ENCODE results near the gene PNMT. TPM values are rescaled to one million over a fixed set of nuclear protein-coding genes. Genes with fewer than 3 reads are reported as not detected.

The PNMT gene
- total and polyA plus RNA-seq, 4 donors = 1.9 to 4.3 (median 3.5) TPM

- no peak for TF ChIP-seq CTCF (IDR thresholded peaks at IDR 0.05; ENCODE audit: control extremely low read depth, extremely low read depth)
- Histone ChIP-seq H3K36me3 (ENCODE audit: control insufficient read depth in 4 of 4, insufficient read depth in 4 of 4, low read length in 4 of 4) (no peaks in the 10 kb centered on the region), H3K4me3 (no peak overlapping the region), H3K27me3 (ENCODE audit: control insufficient read depth in 3 of 3, insufficient read depth in 3 of 3, low read length in 2 of 3) (peaks cover 0 to 10% (median 7%) of the 10 kb centered on the region in 3 donors), H3K27ac (ENCODE audit: low read depth in 1 of 2, low read length in 1 of 2) (no peak overlapping the region), H3K9me3 (ENCODE audit: control insufficient read depth in 4 of 4, insufficient read depth in 3 of 4, low read length in 3 of 4) (no peaks in the 10 kb centered on the region), H3K9ac (ENCODE audit: insufficient read depth in 1 of 2, low read length in 2 of 2) (no peak overlapping the region), H3K4me1 (ENCODE audit: control insufficient read depth in 5 of 5, insufficient read depth in 5 of 5, low read length in 5 of 5) (peaks cover 0 to 23% (median 9%) of the 10 kb centered on the region in 5 donors)
- ATAC-seq (ENCODE audit: insufficient read depth, low FRiP score) = no peak
- 92 to 95% methylated on average over 22 to 23 of the region's 23 CpGs for WGBS, 2 donors
- DNase-seq = no peak
Measured at GRCh38 chr17:39669897-39670735, 1.9 kb downstream of the PNMT start.

- ATAC-seq (ENCODE audit: insufficient read depth, low FRiP score) (no peak), DNase-seq (no peak)
- TF ChIP-seq CTCF (IDR thresholded peaks at IDR 0.05; ENCODE audit: control extremely low read depth, extremely low read depth) = no peak
- H3K36me3 ChIP-seq (ENCODE audit: control insufficient read depth in 4 of 4, insufficient read depth in 4 of 4, low read length in 4 of 4) = no peaks in the 10 kb centered on the region
- H3K27ac ChIP-seq (ENCODE audit: low read depth in 1 of 2, low read length in 1 of 2) = peak overlapping the region in 1 of 2 donors; percentile 64
- peaks cover 0 to 25% (median 9%) of the 10 kb centered on the region in 5 donors for H3K4me1 ChIP-seq (ENCODE audit: control insufficient read depth in 5 of 5, insufficient read depth in 5 of 5, low read length in 5 of 5)
- H3K4me3 ChIP-seq = no peak overlapping the region
- peaks cover 0 to 10% (median 7%) of the 10 kb centered on the region in 3 donors for H3K27me3 ChIP-seq (ENCODE audit: control insufficient read depth in 3 of 3, insufficient read depth in 3 of 3, low read length in 2 of 3)
- H3K9ac ChIP-seq (ENCODE audit: insufficient read depth in 1 of 2, low read length in 2 of 2) = no peak overlapping the region
- no peaks in the 10 kb centered on the region for H3K9me3 ChIP-seq (ENCODE audit: control insufficient read depth in 4 of 4, insufficient read depth in 3 of 4, low read length in 3 of 4)
- 62 to 63% methylated on average over 4 of the region's 4 CpGs for WGBS, 2 donors
Measured at GRCh38 chr17:39670746-39671145, 2.5 kb downstream of the PNMT start.

DNA sequence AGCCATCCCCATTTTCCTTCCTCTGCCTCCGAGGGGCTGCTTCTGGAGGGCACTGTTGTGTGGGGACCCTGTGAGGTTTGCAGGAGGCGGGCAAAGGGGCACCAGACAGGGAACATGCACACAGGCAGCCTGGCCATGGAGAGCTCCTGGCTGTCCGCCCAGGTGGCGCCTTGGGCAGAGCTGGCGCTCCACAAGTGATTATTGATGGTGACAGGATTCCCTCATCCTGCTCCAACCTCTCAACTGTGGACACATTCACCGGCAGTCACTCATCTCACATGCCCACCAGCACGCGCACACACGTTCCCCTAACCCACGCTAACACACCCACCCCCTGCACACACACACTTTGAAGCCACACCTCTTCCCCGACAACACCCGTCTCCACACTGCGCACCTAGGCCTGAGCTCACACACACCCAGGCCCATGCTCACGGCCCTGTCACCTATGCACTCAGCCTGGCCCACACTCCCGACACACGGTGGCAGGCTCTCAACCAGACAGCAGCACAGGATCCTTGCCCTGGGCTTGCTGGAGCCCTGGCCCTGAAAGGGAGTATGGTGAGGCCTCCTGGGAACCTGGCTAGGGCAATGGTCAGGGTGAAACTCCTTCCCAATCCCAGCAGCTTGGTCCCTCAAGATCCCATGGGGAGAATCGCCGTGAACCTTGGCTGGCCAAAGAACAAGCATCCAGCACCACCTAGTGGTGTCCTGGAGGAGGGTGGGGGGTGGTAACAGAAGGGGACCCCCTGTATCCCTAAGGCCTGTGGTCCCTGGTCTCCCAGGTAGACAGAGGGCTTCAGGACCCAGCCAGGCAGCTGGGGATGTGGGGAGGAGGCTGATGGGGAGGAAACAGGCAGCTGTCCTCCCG, 3.6 kb downstream of the PNMT start:
- no peak for ATAC-seq (ENCODE audit: insufficient read depth, low FRiP score)
- no peaks in the 10 kb centered on the region for H3K9me3 ChIP-seq (ENCODE audit: control insufficient read depth in 4 of 4, insufficient read depth in 3 of 4, low read length in 3 of 4)
- H3K4me3 ChIP-seq = no peak overlapping the region
- DNase-seq = peak in 2 of 3 donors; percentile 61 to 62
- peak overlapping the region in 1 of 2 donors; percentile 64 for H3K27ac ChIP-seq (ENCODE audit: low read depth in 1 of 2, low read length in 1 of 2)
- H3K4me1 ChIP-seq (ENCODE audit: control insufficient read depth in 5 of 5, insufficient read depth in 5 of 5, low read length in 5 of 5) = peaks cover under 1 to 28% (median 9%) of the 10 kb centered on the region in 5 donors
- TF ChIP-seq CTCF (IDR thresholded peaks at IDR 0.05; ENCODE audit: control extremely low read depth, extremely low read depth) = peak; percentile 12
- no peak overlapping the region for H3K9ac ChIP-seq (ENCODE audit: insufficient read depth in 1 of 2, low read length in 2 of 2)
- peaks cover 0 to 10% (median 7%) of the 10 kb centered on the region in 3 donors for H3K27me3 ChIP-seq (ENCODE audit: control insufficient read depth in 3 of 3, insufficient read depth in 3 of 3, low read length in 2 of 3)
- H3K36me3 ChIP-seq (ENCODE audit: control insufficient read depth in 4 of 4, insufficient read depth in 4 of 4, low read length in 4 of 4) = peaks cover 0 to 4% (median 0%) of the 10 kb centered on the region in 4 donors
- 44 to 46% methylated on average over 19 of the region's 19 CpGs for WGBS, 2 donors
